AG08396 (cell line): ENCODE measurements around the gene SH2D3C.

ENCODE experiments used
- DNase-seq: peaks from one replicate; pipeline ENCODE4 v3.0.0; 2012; ENCODE audit warnings: low spot score, mixed read lengths

Gene SH2D3C

DNA sequence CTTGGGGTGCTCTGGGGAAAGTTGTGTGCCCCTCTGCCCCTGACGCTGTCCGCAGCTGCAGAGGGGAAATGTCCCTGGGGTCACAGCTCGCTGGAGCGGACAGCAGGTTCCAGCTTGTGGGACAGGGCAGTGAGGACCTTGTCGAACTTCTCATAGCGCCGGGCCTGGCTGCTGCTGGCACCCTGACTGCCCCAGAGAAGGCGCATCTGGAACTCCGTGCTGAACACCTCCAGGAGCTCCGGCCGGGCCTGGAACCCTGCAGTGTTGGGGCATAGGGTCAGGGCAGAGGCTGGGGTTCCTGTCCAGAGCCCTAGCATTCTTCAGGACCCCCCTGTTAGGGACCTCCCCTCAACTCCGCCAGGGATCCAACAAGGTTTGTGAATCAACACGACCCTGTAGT, 39.8 kb downstream of the SH2D3C start:
- DNase-seq = no peak

DNA sequence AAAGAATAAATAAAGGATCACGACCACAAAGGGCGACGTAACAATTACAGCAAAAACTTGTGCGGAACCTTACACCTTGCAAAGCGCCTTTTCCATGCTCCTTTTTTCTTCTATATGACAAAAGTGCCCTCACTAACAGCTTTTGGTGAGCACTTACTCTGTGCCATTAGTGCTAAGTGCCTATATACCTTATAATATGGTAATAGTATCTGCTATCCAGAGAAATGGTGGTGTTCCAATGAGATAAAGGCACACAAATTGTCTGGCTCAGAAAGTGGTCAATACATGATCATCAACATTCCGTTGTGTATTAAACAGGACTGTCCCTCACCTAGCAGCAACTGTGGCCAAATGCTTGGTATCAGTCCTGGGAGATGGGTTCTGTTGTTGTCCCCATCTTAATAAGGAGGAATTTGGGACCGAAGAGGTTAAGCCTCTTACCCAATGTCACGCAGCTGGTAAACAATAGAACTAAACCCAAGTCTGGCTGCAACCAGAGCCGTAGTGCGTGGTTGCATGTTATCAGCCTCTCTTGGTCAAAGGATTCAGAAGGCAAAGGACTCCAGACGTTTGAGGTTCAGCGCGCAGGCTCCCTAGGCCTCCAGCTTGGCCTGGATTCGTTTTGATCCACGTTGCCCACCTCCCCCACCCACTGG, 42.8 kb downstream of the SH2D3C start:
- DNase-seq = no peak

DNA sequence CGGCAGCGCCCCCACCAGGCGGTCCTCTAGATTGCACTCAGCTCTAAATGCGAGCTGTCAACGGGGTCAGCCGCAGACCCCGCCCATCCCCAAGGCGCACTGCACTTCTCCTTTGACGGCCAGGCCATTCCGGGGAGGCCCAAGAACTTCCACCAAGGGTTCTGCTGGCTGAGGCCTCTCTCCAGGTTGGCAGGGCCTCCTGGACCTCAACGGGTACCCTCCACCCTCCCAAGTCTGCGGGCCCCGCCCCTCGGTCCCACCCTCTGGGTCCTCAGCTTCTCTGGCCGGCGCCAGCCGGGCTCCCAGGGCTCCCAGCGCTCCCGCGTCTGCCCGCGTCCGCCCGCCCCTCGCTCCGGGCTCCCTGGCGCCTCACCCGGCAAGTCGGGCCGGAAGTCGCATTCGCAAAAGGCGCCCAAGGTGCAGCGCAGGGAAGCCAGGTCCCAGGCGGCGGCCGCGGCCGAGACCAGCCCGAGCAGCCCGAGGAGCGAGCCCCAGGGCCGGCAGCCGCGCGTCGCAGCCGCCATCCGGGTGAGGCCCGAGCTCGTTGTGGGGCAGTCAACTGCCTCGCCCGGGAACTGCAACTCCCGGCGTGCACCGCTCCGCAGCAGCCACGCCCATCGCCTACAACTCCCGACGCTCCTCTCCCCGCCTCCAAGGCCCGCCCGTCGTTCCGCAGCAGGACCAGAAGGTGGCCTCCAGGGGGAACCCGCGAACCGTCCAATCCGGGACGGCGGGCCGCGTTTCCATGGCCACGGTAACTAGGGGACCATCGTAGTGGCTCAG, 43.5 kb downstream of the SH2D3C start, which contains the start of gene TOR2A:
TOR2A (minus strand) TSS at position 548 of the 783 bp plus-strand sequence; CDS start at position 524, 24 bp downstream.
- DNase-seq = peak; percentile 98

DNA sequence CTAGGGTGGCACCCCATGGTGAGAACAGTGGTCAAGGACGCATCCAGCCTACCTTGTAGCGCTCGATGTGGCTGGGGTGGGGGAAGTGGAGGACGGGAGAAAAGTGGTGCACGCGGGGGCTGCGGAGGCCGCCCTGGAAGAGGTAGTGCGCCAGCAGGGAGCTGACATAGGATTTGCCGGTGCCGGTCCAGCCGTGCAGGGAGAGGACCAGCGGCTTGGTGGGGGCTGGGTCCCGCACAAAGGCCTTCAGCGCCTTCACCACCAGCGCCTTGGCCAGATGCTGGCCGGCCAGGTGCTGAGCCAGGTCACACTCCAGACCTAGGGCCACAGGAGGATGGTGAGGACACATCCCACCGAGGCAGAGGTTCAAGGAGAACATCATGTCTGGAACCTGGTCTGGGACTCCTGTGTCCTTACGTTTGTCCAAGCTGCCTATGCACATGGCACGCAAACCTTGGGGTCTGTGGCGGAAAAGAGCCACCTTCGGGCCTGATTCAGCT, 44.2 kb downstream of the SH2D3C start:
- DNase-seq = no peak

DNA sequence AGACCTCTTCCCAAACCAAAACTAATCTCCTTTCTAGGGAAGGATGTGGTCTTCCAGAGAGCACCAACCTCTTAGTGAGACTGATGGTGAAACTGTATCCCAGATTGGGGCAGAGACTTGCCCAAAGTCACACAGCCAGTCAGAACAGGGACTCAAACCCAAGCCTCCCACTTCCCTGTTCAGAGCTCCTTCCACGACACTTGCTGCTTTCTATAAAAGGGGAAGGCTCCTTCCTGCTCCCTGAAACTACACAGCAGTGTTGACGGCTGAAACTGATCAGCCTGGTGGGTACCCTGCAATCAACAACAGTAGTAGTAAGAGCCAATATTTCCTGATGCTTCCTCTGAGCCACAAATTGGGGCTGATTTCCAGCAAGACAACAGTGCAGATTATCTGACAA, 44.9 kb downstream of the SH2D3C start:
- no peak for DNase-seq

DNA sequence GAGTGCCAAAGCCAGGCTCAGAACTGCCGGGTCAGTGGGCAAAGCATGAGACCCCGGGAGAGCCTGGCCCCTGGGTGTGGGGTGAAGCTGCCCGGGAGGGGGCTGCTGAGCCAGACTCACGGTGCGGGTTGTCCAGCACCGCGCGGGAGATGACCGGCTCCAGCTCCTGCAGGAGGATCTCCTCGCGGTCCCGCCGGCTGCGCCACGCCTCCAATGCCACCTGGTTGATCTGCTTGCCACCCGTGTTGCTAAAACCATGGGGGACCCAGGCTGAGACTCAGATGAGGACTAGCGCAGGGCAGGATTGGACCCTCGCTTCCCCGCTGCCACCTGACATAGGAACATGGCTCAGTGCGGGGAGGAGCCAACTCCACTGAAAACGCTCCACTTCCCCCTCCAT, 46.0 kb downstream of the SH2D3C start:
- no peak for DNase-seq

DNA sequence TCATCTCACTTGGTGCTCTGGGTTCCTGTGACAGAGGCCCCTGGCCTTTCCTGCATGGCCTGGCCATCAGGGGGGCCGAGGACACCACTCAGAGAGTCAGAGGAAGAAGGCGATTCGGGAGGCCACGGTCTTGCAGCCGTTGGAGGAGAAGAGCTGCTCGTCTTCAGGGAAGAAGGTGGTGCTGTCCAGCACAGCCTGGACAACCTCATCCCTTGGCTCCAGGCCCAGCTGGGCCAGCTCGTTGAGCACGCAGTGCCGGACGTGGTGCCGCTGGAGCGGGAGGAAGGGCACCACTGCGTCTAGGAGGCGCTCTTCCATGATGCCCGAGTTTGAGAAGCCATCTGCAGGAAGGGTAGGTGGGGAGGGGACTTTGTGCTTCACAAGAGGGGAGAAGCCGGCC, 46.5 kb downstream of the SH2D3C start:
- no peak for DNase-seq

DNA sequence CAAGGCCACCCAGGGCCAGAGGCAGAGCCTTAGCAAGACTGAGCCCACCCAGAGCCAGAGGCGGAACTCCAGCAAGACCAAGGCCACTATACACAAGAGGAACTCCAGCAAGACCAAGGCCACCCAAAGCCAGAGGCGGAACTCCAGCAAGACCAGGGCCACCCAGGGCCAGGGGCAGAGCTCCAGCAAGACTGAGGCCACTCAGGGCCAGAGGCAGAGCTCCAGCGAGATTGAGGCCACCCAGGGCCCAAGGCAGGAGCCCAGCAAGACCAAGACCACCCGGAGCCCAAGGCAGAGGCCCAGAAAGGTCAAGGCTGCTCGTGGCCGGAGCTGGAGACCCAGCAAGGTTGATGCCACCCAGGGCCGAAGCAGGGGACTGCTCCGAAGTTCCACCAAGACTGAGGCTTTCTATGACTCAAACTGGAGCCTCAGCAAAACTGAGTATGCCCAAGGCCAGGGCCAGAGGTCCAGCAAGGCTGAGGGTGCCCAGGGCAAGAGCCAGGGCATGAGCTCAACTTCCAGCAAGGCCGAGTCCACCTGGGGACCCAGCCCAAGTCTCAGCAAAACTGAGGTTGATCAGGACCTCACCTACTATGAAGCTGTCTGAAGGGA, 47.6 kb downstream of the SH2D3C start:
- no peak for DNase-seq

DNA sequence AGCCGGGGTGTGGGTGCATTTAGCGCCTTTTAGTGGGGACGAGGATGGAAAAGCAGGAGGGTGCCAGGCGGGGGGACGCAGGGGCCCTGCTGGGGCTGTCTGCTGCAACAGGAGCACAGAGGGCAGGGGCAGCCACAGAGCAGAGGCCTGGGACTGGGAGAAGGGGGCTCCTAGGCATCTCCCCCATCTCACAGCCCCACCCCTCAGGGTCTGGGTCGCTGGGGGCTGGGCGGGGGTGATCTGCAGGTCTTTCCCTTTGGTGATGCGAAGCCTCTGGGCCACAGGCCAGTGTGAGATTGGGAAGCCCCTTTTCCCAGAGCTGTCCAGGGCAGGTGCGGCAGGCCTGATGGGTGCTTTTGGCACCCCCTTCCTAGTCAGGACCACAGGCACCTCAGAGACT, 48.2 kb downstream of the SH2D3C start:
- DNase-seq = no peak

DNA sequence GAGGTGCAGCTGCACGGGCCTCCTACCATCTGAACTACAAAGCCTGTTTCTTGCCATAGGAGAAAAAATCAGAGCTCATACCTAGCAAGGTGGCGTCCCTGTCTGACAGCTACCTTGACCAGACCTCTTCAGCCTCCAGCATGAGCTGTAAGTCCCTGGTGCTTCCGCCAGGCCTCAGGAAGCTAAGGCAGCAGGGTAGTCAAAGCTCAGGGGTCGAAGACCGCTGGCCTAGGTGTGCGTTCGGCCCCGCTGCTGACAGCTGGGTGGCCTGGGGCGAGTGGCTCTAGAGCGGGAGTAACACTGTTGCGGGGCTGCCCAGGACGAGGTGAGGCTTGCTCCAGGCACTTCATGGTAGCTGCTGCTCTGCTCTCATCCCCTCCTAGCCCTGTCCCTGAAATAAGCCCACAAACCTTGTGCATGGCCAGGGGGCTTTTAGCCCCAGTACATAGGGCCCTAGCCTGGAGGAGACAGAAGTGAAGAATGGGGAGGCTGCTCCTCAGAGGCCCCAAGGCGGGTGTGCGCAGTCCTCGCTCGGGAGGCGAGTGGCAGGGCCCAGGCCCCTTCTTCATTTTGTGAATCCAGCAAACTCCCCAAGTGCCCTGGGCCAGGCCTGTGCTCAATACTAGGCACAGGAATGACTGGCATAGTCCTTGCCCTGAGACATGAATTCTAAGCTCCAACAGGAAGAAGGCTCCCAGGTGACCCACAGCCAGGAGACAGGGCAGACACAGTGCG, 48.8 kb downstream of the SH2D3C start:
- no peak for DNase-seq

DNA sequence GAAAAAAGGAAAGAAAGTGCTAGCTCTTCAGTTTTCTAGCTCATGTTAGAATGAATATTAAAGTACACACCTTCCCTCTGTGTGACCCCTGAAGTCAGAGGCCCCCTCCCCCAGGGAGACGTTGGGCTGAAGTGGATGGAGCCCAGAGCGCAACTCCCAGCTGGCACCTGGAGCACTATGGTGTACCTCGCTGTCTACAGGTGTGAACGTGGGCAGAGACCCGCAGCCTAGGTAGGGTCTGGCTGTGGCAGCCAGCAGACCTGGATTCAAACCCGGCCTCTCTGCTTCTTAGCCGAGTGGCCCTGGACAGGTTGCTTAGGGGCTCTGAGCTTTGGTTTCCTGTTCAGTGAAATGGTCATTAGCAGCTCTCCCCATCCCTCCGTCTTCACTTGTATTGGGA, 49.7 kb downstream of the SH2D3C start:
- DNase-seq = no peak

DNA sequence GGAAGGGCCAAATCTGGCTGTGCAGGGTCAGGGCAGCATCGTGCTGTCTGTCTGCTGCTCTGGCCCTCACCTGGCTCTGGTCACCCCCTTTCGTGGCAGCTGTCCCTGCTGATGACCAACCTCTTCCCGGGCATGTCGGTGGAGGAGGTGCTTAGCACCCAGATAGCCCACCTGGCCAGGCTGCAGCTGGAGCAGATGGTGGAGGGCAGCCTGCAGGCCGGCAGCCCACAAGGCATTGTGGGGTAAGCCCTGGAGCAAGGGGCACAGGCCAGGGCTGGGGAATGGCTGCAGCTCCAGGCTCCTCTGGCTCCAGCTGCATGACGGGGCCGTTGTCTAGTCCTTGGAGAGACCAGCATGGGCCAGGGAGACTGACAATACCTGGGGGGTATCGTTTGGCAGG, 51.6 kb downstream of the SH2D3C start:
- no peak for DNase-seq

DNA sequence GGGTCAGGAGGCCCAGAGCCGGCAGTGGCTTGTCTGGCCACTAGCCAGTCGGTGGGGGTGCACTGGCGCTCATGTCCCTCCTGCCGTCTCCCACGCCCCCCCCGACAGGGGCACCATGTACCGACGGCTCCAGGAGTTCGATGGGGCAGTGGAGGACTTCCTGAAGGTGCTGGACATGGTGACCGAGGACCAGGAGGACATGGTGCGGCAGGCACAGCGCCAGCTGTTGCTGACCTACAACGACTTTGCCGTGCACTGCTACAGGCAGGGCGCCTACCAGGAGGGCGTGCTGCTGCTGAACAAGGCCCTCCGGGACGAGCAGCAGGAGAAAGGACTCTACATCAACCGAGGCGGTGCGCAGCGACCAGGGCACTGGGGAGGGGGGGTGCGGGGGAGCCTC, 54.5 kb downstream of the SH2D3C start:
- DNase-seq = no peak

DNA sequence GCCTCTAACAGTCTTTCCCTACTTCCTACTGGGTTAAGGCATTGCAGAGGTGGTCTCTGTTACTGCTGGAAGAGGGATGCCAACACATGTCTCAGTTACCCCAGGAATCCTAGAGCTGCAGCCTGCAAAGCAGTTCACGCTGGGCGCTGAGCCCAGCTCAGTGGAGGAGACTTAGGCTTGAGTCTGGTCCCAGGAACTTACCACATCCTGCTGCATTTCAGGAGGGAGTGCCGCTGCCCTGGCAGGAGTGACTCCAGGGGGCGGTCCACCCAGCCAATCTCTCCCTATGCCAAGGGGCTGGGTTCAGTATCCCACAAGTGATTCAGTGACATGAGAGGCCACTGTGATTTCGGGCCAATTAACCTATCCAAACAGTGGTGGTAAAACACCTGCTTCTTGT, 55.0 kb downstream of the SH2D3C start:
- DNase-seq = peak; percentile 82

DNA sequence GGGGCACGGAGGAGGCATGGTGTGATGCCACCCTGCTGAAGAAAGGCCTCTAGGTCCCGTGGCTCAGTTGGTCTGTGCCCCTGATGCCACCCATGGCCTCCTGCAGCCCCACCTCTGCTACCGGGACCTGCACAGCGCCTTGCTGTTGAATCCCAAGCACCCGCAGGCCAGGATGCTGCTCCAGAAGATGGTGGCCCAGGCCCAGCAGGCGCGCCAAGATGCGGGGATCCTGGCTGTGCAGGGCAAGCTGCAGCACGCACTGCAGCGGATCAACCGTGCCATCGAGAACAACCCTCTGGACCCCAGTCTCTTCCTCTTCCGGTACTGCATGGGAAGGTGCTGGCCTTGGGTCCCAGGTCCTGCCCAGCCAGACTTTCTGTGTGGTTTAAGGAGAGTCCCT, 55.5 kb downstream of the SH2D3C start:
- no peak for DNase-seq

DNA sequence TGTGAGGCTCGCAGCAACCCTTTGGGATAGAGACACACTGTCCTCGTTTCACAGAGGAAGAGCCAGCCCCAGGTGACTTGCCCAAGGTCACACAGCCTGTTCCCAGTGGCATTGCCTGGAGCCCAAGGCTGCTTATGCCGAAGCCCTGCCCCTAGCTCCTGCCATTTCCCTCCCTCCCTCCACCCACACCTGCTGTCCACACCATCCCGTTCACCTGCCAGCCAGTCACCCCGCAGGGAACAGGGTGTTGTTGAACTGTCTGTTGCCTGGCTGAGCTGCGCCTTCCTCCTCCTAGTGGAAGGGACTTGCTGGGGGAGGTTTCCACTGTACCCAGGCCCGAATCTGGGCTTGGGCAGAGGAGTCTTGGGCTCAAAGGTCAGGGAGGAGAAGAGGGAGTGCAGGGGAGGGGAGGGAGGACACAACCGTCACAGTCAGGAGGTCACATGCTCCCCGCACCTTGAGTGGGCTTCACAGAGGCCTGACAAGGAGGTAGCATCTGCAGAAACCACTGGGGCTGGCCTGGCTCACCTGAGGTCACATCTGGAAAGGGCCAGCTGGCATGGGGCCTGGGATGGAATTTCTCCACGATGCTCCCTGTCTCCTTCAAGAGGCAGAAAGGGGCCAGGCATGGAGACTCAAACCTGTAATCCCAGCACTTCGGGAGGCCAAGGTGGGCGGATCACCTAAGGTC, 56.3 kb downstream of the SH2D3C start:
- no peak for DNase-seq

DNA sequence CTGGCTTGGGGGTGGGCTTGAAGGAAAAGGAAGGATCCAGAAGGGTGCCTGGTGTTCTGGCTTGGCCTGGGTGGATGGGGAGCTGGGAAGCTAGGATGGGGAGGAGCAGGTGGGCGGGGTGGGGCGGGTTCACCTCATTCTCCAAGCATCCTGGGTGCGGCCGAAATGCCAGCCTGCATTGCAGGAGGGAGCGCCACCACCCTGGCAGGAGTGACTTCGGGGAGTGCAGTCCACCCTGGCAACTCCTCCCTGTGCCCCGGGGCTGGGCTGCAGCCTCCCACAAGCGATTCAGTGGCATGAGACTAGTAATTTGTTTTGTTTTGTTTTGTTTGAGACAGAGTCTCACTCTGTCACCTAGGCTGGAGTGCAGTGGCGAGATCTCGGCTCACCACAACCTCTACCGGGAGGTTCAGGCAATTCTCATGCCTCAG, 57.1 kb downstream of the SH2D3C start:
- no peak for DNase-seq

DNA sequence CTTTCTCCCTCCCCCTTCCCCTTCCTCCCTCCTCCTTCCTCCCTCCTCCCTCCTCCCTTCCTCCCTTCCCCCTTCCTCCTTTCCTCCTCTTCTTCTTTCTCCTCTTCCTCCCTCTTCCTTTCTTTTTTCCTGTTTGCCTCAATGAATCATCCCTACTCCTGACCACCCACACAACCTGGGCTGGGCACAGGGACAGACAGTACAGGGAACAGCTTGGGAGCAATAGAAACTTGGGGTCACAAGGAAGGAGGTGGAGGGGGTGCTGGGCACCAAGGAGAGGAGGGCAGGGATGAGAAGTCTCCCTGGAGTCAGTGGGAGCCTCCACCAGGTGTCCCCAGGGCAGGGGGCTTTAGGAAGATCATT, 57.6 kb downstream of the SH2D3C start:
- no peak for DNase-seq

DNA sequence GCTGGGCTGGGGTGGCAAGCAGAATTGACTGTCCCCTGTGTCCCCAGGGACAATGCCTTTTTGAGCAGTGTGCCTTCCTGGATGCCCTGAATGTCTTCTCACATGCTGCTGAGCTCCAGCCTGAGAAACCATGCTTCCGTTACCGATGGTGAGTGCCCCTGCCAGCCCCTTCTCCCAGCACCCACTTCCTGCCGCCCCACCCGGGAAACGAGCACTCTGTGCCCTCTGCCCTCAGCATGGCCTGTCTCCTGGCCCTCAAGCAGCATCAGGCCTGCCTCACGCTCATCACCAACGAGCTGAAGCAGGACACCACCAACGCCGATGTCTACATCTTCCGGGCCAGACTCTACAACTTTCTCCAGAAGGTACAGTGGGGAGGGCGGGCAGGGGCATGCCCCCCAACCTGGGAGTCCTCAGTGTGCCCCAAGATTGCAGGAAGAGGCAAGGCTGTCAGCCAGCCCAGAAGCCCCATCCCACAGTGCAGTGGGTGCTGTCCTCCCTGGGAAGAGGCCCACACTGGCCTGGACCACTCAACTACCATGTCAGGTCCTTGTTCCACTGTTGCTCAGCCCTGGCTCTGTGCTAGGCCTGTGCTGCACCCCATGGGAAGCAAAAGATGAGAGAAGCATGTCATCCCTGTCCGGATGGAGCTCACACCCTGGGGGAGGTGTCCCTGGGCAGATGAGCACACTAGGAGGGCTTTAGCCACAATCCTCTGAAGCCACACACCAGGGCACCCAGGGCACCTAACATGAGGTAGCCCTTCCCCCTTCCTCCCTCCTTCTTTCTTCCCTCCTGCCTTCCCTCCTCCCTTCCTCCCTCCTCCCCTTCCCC, 58.2 kb downstream of the SH2D3C start:
- DNase-seq = no peak

DNA sequence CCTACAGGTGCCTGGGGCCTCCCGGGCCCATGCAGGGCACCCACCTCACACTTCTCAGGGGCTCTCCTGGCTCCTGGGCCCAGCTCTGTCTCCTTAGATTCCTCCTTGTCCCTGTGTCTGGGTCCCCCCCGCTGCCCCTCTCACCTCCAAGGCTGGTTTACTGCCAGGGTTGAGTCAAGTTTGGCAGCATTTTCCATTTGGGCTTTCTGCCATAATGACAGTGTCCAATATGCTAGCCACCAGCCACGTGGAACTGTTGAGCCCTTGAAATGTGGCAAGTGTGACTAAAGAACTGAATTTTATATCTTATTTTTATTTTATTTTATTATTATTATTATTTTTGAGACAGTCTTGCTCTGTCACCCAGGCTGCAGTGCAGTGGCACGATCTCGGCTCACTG, 60.7 kb downstream of the SH2D3C start:
- DNase-seq = no peak

DNA sequence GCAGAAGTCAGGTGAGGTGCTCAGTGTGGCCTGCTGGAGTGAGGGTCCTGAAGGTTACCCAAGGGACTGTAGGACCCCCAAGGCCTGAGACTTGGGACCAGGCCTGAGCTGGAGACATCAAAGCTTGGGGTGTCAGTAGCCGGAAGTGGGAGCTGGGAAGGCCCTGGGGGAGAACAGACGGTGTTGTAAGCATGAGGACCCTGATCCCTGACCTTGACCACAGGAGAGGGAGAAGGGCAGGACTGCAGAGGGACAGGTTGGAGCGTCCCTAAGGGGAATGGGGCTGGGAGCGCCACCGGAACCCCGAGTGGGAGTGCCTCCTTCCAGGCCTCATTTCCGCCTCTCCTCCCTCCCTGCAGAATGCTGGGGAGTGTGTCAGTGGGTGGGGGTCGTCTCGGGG, 62.1 kb downstream of the SH2D3C start:
- DNase-seq = no peak
